ENCODE results near the gene SLC4A9.

DNA sequence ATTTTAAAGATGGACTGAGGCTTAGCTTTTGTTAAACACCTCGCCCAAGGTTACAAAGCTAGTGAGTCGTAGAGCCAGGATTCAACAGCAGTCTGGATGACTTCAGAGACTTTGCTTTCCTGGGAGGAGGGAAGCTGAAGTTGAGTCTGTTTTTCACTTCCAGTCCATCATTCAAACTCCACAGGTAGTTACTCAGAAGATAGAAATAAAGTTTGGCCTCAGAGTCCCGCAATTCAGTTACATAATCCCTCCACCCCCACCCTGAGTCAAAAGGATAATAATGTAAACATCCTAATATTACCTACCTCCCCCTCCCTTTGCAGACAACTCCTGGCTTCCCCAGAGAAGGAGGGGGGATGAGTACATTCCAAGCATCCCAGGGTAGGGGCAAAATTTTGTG, 21.7 kb upstream of the SLC4A9 start:
- TF ChIP-seq CTCF (IDR thresholded peaks at IDR 0.05), result no peak
- TF ChIP-seq EZH2 (IDR thresholded peaks at IDR 0.05; ENCODE audit: borderline replicate concordance, insufficient read depth, low read depth, low read length, poor library complexity, severe bottlenecking), result no peak

Measured in B cell (primary cell).